ENCODE data around the gene FBXO31. TPM values are rescaled to one million over a fixed set of nuclear protein-coding genes. Genes with fewer than 3 reads are reported as not detected.

Gene FBXO31
- total and polyA plus RNA-seq, 2 of the 8 experiments (the other 6 are each of a cell fraction or from before 2014, with no cell fraction given), result 8.3 to 21.6 TPM

DNA sequence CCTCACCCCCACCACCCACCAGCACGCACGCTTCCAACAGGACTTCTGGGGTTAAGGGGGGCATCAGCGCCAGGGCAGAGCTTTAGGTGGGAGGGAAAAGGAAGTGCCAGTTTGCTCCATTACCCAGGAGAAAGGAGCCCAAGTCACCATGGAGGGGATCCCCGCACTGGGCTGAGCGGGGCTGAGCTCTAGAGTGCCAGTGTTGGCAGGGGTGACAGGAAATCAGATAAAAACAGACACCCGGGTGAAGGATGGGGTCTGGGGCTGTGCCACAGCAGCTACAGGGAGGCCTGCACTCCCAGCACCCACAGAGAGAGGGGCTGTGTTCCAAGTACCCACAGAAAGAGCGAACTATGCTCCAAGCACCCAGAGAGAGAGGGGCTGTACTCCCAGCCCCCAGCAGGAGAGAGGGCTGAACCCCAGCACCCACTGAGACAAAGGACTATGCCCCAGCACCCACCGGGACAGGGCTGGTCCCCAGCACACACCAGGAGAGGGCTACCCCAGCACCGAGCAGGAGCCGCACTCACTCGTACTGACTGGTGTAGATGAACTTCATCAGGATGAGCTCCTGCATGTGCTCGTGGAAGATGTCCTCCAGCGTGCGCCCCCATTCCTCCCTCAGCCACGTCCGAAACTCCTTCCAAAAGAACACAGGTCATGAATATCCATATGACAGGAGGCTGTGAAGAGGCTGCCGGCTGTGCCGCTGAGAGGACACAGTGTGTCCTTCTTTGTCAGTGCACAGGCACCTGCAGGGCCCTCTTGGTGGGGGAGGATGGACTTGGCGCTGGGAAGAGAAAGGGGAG, 47.7 kb downstream of the FBXO31 start:
- H3K14ac ChIP-seq (ENCODE audit: insufficient read length), result no peak overlapping the region
- no peaks in the 10 kb centered on the region for H3K27me3 ChIP-seq (replicated peaks in 1 of 4; ENCODE audit: control insufficient read depth in 3 of 4, extremely low read depth in 1 of 4, insufficient read depth in 3 of 4, low read length in 3 of 4)
- no peak overlapping the region for H3K56ac ChIP-seq (replicated peaks; ENCODE audit: insufficient read length, low read depth, low read length)
- no peak overlapping the region for H3K4ac ChIP-seq (replicated peaks; ENCODE audit: insufficient read length, low read depth, low read length)
- no peak overlapping the region for H2AK5ac ChIP-seq (ENCODE audit: low read depth, low read length)
- H3K9ac ChIP-seq (replicated peaks in 1 of 4; ENCODE audit: extremely low read depth in 1 of 4, low read depth in 3 of 4, low read length in 3 of 4), result no peak overlapping the region
- H4K8ac ChIP-seq (ENCODE audit: extremely low read depth, insufficient read depth, low read length), result no peak overlapping the region
- H2BK12ac ChIP-seq (ENCODE audit: low read depth, low read length), result no peak overlapping the region
- H3K4me2 ChIP-seq (ENCODE audit: insufficient read depth in 1 of 2, low read depth in 2 of 2, low read length in 2 of 2), result no peak overlapping the region
- H3K23ac ChIP-seq (ENCODE audit: insufficient read length), result no peak overlapping the region
- H3K4me1 ChIP-seq (replicated peaks in 1 of 4; ENCODE audit: control insufficient read depth in 3 of 4, insufficient read depth in 4 of 4, low read length in 3 of 4), result no peaks in the 10 kb centered on the region
- H2AFZ ChIP-seq (ENCODE audit: low read length), result no peak overlapping the region
- no peak overlapping the region for H3K27ac ChIP-seq (ENCODE audit: low read depth, low read length)
- 94% methylated on average over 16 of the region's 19 CpGs; no CpG with 5 or more reads in 1 of the 2 experiments for WGBS, 2 experiments (ENCODE audit: extremely low coverage in 1 of 2, insufficient coverage in 1 of 2, insufficient read length in 1 of 2, insufficient replicate concordance in 2 of 2, low coverage in 1 of 2, low lambda C conversion rate in 2 of 2, missing lambda C conversion rate in 1 of 2)
- no peak overlapping the region for H4K91ac ChIP-seq (replicated peaks; ENCODE audit: insufficient read length, low read length)
- 0 out of 2 replicates have a peak, but pooled peaks cover 2% of the 10 kb centered on the region for H3K23me2 ChIP-seq (ENCODE audit: low read depth, low read length)
- H3K36me3 ChIP-seq (ENCODE audit: control insufficient read depth in 2 of 4, insufficient read depth in 4 of 4, low read length in 3 of 4), result peaks cover 0 to 11% (median 4%) of the 10 kb centered on the region in 4 experiments; a peak in 2 of 8 replicates
- peaks cover 3 to 6% of the 10 kb centered on the region in 2 experiments for H4K20me1 ChIP-seq (replicated peaks in 1 of 2; ENCODE audit: control insufficient read depth in 1 of 2, insufficient read depth in 2 of 2, low read length in 2 of 2)
- H2BK5ac ChIP-seq (ENCODE audit: low read depth, low read length), result no peak overlapping the region
- H3K79me1 ChIP-seq (ENCODE audit: low read depth, low read length), result 0 out of 2 replicates have a peak, but pooled peaks cover 2% of the 10 kb centered on the region
- no peak overlapping the region for H2BK120ac ChIP-seq (replicated peaks; ENCODE audit: low read depth, low read length)
- CTCF ChIA-PET (ENCODE audit: partially characterized antibody), result interaction anchor here (1.8 to 3.0 kb wide), 2 partner anchors 9 to 12 kb away, joined by 4 to 14 read pairs; no protein-coding TSS in a partner anchor
- no peak overlapping the region for H2BK15ac ChIP-seq (ENCODE audit: low read length)
- H4K5ac ChIP-seq (ENCODE audit: insufficient read length, low read depth, low read length), result no peak overlapping the region
- no peak overlapping the region for H3K18ac ChIP-seq (ENCODE audit: extremely low read depth, low read length)
- no peak overlapping the region for H2BK20ac ChIP-seq (ENCODE audit: low read length)
- no peak overlapping the region for H3K4me3 ChIP-seq (ENCODE audit: extremely low read depth in 1 of 4, insufficient read depth in 2 of 4, low read depth in 3 of 4, low read length in 4 of 4)
- H3K79me2 ChIP-seq (ENCODE audit: control insufficient read depth in 1 of 2, insufficient read depth in 2 of 2, low read length in 2 of 2), result no peaks in the 10 kb centered on the region
- FAIRE-seq (no peak), DNase-seq (ENCODE audit: low read depth in 1 of 2, low spot score in 2 of 2) (no peak)
- H3K9me3 ChIP-seq (ENCODE audit: insufficient read depth in 2 of 2, low read depth in 1 of 2, low read length in 1 of 2), result no peaks in the 10 kb centered on the region
- POLR2A ChIA-PET (ENCODE audit: partially characterized antibody), result interaction anchor here (0.7 kb wide), 1 partner anchor 747 kb away, joined by 3 read pairs; no protein-coding TSS in a partner anchor
- TF ChIP-seq TCF12 (IDR thresholded peaks at IDR 0.05; ENCODE audit: low read depth, low read length) (no peak), TAF1 (IDR thresholded peaks at IDR 0.05; ENCODE audit: low read depth, low read length) (no peak), GABPA (IDR thresholded peaks at IDR 0.05; ENCODE audit: borderline replicate concordance, insufficient read depth, low read length) (no peak), HDAC2 (IDR thresholded peaks at IDR 0.05; ENCODE audit: borderline replicate concordance in 1 of 2, low read depth in 2 of 2, low read length in 2 of 2) (no peak), MAFK (IDR thresholded peaks at IDR 0.05; ENCODE audit: low read depth, low read length) (no peak), KDM4A (IDR thresholded peaks at IDR 0.05; ENCODE audit: low read depth, low read length, severe bottlenecking) (no peak), BRCA1 (IDR thresholded peaks at IDR 0.05; ENCODE audit: low read depth, low read length) (no peak), PHF8 (conservative IDR thresholded peaks at IDR 0.05; ENCODE audit: low read depth, low read length) (no peak), BACH1 (IDR thresholded peaks at IDR 0.05; ENCODE audit: low read length) (no peak)

Data from H1 (cell line).